ENCODE data around the gene CCDC116. TPM values are rescaled to one million over a fixed set of nuclear protein-coding genes. Genes with fewer than 3 reads are reported as not detected.
"Not testable (repeated sequence)": the region's sequence is repeated elsewhere in the genome, so short reads cannot be mapped to it uniquely, and the experiment has no call there.

CCDC116 gene
- total RNA-seq, 1 donor from 2014 or later, result 0.43 TPM

DNA sequence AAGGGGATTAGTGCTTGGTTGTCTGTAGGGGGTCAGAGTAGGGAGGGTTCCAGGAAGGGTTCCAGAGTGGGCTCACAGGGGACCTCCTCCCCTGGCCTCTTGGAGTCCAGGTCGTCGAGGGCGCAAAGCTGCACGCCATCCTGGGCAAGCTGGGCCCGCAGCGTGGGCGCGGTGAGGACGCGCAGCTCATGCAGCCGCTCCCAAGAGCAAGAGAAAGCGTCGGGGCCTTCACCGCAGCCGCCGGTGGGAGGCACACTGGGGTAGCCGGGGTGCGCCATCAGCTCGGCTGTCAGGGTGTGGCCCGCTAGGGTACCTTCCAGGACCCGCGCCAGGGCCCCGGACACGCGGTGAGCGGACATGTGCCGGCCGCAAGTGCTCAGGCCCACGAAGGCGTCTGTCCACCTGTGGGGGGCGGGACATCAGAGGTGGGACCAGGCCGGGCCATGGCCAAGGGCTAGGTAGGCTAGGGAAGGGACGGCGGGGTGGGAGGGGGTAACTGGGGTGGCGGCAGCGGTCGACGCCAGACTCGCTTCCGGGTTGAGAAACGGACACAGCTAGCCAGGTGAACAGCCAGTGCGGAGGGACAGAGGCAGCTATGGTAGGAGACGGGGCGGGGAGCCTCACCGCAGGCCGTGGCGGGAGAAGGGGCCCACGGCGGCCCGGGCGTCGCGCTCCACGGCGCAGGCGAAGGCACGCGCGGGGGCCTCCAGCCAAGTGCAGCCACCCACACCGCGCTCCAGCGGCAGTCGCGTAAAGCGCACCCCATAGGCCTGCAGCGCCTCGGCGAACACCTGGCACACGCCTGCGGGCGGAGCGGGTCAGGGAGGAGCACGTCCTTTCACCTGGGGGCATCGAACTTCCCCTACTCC, 3.9 kb upstream of the CCDC116 start:
- no peak for DNase-seq (ENCODE audit: low spot score)
- intact Hi-C loops (cut with DNase I), result loop anchor here (5.0 kb wide), 1 partner anchor 36 kb away; no protein-coding TSS in a partner anchor

DNA sequence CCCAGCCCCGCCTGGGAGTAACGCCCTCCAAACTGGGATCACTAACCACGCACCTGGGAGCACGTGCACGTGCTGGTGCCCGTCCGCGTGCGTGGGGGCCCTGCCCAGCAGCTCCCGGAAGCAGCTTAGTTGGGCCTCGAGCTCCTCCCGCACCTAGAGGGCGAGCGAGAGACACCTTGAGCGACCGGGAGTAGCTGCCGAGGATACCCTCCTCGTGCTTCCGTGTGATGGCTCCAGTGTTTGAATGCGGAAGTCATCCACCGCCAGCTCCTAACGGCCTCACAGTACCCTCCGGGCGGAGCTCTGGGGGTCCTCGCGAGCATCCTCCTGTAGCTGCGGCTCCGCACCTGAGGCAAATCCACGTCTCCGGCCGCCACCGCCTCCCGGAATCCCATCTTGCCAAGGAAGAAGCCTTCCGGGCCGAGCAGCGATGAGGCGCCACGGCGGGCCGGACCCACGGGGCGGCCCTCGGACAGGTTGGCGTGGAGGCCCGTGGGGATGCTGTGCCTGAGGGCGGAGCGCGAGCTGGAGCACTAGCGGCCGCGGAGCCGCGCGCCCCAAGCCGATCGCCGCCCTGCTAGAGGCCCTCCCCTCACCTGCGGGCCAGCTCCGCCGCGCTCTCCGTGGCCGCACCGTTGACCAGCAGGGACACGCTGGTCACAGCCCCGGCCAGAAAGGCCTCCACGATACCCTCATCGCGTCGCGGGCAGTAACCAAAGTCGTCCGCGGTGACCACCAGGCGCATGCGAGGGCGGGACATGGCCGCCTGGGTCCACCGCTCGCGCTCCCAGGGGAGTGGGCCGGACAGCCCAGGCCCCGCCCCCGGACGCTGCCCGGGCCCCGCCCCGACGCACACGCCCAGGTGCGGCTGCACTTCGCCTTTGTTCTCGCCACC, 3.1 kb upstream of the CCDC116 start, which contains the start of gene YDJC:
YDJC (minus strand) TSS at position 768 of the 895 bp plus-strand sequence; CDS start at position 760, 8 bp downstream.
- DNase-seq (ENCODE audit: low spot score), result peak; percentile 96
- intact Hi-C loops (cut with DNase I), result loop anchor here (5.0 kb wide), 1 partner anchor 37 kb away; no protein-coding TSS in a partner anchor

DNA sequence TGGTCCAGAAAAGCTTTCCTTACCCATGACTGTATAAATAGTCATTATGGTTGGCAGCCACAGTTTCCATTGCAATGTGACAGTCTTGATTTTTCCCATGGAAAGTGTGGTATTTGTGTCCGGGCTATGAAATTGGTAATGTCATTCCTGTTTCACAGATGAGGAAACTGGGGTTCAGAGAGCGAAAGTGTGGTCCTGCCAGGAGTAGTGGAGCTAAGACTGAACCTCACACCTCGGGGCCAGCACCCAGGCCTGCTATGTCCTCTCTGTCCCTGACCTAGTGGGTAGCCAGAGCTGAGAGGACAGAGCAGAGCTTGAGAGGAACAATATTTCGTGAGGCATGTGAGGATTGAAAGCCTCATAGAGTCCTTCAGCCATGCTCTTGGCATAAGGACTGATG, 1.5 kb upstream of the CCDC116 start:
- intact Hi-C loops (cut with DNase I), result no loop called here
- no peak for DNase-seq (ENCODE audit: low spot score)

DNA sequence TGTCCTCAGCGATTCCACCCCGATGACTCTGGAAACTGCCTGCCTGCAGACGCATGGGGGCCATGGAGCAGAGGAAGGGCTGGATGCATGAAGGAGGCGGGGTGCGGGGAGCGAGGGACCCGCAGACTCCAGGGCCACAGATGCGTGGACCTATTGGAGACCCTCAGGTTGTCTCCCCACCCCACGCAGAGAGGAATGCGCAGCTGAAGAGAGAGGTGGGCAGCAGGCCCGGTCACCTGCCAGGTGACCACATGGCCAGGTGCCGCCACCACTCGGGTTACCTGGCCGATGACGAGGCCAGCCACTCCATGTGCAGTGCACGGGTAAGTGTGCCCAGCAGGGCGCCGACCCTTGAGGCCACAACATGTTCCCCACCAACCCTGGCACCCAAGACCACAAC, 371 bp downstream of the CCDC116 start:
- DNase-seq (ENCODE audit: low spot score), result no peak
- intact Hi-C loops (cut with DNase I), result no loop called here

DNA sequence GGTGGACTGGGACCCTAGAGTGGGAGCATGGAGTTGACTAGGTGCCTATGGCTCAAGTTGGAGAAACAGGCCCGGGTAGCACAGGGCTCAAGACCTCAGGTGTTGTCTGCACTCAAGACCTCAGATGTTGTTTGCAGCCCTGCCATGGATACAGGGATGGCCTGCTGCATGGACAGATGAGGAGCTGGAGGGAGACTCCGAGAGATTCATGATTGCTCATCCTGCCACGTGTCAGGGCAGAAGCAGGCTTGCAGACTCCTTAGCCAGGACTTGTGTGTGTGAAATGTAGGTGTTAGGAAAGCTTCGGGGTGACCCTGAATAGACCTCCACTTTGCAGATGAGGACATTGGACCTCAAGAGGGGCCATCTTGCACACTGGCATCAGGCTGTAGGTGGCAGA, 921 bp downstream of the CCDC116 start:
- intact Hi-C loops (cut with DNase I), result no loop called here
- DNase-seq (ENCODE audit: low spot score), result no peak

DNA sequence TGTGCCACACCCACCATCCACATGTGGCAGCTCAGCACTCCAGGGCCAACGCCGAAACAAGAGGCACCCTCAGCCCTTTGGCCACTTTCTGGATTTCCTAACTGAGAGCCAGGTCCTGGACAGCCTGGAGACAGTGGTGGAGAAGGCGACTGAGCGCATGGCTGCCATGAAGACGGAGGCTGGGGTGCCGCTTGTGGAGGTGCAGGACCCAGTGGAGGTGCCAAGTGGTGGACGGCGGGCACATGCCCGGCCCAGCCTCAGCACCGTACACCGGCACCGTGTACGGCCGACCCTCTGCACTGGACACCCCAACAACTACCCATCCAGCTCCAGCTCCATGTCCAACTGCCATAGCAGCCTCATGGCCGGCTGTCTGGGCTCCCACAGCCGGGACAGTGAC, 1.5 kb downstream of the CCDC116 start:
- intact Hi-C loops (cut with DNase I), result no loop called here
- no peak for DNase-seq (ENCODE audit: low spot score)

DNA sequence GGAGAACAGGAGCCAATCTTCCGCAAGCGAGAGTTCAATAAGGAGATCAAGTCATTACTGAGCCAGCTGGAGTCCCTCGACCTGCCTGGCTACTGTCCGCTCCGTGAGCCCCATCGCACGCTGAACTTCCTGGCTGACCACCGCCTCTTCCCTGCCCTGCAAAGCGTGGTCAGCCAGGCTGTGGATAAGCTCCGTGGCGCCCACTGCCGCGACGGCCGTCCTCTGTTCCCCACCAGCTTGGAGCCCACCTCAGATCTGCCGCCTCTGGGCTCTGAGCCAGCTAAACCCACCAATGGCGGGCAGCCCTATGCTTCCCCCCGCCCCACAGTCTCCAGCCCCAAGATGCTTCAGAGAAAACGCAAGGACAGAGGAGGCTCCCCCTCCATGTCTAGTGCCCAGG, 2.3 kb downstream of the CCDC116 start:
- intact Hi-C loops (cut with DNase I), result no loop called here
- DNase-seq (ENCODE audit: low spot score), result no peak

DNA sequence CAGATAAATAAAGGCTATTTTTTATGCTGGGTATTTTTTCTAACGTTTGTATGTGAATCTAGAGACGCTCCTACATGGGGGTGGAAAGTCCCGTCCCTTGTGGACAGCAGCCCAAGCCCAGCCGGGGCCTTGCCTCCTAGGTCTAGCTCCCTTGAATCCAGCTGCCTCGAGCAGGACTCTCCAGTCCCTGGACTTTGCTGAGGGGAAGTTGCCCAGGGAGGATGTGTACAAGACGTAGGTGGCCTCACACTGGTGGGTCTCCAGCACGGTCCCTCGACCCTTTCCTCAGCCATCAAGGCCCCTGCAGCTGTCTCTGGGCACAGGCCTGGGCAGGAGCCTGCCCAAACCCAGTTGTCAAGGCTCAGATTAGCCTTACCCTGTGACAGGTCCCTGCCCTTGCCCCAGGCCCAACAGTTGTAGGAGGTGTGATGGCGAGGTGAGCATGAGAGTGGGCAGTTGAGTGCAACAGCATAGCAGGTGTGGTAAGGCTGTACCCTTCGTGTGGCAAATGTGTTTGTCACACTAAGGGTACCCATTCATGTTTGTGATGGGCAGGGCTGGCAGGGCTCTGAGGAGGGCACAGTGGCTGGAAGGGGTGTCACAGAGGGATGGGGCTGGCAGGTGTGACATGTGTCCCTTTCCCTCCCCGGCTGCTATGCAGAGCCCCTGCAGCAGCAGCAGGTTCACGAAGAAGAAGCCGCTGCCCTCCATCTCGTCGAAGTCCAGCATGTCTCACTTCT, 3.4 kb downstream of the CCDC116 start:
- DNase-seq (ENCODE audit: low spot score), result no peak
- intact Hi-C loops (cut with DNase I), result no loop called here

DNA sequence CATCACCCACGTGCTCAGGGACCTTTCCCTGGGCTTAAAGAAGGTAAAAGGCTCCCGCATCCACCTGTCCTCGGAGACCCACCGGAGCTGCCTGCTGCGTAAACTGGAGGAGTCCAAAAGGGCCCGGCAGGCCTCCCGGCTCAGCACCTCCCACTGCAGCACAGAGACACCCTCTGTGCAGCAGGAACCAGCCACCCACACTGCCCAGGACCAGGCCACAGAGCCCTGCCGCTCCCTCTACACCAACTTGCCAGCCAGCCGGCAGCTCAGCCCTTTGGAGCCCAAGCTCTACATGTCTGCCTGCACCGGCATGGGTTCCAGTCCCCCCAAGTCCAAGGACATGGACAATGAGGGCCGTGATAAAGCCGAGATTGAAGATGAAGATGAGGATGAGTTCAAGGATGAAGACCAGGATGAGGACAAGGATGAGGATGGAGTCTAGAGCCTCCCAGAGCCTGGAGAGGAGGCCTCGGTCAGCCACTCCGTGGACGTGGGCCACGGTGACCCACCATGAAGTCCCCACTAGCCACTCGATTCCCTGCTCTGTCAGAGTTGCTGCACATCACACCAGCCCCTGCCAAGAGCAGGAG, 4.2 kb downstream of the CCDC116 start:
- no peak for DNase-seq (ENCODE audit: low spot score)
- intact Hi-C loops (cut with DNase I), result no loop called here

DNA sequence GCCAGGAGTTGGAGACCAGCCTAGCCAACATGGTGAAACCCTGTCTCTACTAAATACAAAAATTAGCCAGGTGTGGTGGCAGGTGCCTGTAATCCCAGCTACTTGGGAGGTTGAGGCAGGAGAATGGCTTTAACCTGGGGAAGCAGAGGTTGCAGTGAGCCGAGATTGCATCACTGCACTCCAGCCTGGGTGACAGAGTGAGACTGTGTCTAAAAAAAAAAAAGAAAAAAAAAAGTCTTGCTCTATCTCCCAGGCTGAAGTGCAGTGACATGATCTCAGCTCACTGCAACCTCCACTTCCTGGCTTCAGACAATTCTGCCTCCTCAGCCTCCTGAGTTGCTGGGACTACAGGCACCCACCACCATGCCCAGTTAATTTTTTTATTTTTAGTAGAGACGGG, 4.9 kb downstream of the CCDC116 start:
- intact Hi-C loops (cut with DNase I); DNase-seq (ENCODE audit: low spot score): not testable (repeated sequence)

DNA sequence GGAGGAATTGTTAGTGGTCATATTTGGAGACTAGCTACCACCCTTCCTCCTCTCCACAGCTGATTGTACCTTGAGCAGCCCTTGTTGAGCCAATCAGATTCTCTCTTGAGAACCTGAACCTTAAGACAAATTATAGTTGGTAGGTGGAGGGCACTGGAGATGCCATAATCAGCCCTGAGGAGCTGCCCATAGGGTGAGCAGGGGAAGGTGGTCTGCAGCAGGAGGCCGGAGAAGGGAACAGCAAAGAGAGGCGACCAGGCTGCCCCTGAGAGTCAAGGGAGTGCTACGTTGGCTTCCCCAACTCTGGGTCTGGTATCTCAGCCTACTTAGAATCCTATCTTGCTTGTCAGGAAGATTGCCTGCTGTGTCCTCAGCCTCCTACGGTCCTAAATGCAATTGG, 6.8 kb downstream of the CCDC116 start:
- intact Hi-C loops (cut with DNase I), result no loop called here
- no peak for DNase-seq (ENCODE audit: low spot score)

DNA sequence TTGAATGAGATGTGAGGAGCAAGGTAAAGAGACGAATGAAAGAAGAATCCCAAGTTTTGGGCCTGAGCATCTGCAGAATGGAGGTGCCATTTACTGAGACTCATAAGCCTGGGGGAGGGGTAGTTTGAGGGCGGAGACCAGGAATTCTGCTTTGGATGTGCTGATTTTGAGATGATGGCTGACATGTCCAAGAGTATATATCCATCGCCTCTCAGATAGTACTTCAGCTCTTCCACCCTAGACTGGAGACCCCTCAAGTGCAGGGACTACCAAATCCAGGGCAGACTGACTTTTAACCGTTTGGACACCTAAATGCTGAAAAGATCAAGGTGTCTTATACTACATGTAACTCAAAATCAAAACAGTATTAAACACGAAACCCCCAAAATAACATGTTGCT, 8.2 kb downstream of the CCDC116 start:
- DNase-seq (ENCODE audit: low spot score), result no peak
- intact Hi-C loops (cut with DNase I), result no loop called here

DNA sequence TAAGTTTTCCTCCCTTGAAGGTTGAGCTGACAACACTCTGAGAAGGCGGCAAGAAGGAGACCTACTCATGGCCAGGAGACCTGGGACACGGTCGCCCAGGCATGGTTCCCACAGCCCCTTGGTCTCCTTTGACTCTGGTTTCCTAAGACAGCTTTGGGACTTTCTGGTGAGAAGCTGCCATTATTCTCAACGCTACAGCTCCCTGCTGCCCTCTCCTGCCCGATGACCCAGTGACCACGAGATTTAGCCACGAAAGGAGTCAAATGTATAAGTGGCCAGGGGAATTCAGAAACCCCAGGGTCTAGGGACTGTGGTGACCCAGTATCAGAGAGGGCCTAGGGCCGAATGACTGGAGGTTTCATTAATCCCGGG, 8.8 kb downstream of the CCDC116 start:
- DNase-seq (ENCODE audit: low spot score), result no peak
- intact Hi-C loops (cut with DNase I), result no loop called here

DNA sequence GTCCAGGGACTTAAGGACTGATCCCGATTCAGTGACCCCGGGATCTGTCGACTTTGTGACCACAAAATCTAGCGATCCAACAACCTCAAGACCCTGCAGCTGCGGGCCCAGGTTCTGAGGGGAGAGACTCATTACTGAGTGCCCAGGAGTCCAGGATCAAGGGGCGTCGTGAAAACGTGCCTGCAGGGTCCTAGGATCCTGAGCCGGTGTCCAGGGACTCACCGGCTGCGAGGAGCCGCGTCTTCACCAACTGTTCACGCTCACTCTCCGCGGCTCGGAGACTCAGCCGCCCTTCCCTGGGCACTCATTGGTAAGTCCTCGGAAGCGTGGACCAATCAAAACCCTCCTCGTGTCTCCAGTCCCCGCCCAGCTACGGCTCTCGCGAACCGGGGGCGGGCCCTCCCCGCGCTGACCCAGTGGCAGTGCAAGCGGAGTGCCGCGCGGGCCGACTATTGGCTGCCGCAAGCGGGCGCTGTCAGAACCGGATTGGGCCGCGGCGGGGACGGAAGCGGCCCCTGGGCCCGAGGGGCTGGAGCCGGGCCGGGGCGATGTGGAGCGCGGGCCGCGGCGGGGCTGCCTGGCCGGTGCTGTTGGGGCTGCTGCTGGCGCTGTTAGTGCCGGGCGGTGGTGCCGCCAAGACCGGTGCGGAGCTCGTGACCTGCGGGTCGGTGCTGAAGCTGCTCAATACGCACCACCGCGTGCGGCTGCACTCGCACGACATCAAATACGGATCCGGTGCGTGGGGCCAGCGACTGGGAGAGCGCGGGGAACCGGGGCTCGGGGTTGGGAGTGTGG, 9.4 kb downstream of the CCDC116 start, which contains the start of gene SDF2L1:
SDF2L1 (plus strand) TSS at position 514 of the 795 bp plus-strand sequence; CDS start at position 549, 35 bp downstream.
- intact Hi-C loops (cut with DNase I), result no loop called here
- DNase-seq (ENCODE audit: low spot score), result peak; percentile 99

DNA sequence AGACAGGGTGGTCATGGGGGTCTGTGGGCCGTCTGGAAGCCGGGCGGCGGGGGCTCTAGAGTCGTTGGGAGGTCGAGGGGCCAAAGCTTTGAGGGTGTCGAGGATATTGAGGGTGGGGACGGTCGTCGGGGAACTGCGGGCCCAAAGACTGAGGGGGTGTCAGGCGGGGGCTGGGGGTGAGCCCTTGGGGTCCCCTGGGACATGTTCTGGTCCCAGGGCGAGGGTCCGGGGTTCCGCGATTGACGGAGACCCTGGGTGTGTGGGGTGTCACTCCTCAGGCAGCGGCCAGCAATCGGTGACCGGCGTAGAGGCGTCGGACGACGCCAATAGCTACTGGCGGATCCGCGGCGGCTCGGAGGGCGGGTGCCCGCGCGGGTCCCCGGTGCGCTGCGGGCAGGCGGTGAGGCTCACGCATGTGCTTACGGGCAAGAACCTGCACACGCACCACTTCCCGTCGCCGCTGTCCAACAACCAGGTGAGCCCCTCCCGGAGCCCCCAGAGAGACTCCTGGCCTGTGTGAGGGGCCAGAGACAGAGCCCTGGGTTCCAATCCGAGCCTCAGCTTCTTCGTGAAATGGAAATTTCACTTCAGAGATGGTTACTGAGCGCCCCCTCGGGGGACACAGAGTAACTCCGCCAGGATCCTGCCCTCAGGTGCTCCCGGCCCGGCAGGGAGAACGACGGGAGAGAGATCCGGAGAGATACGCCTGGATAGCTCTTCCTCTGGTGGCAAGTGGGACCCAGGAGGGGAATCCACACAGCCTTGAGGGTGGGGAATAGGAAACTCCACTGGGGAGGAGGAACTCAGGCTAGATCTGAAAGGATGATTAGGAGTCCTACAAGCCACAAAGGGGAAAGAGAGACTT, 10.3 kb downstream of the CCDC116 start:
- DNase-seq (ENCODE audit: low spot score), result no peak
- intact Hi-C loops (cut with DNase I), result no loop called here

DNA sequence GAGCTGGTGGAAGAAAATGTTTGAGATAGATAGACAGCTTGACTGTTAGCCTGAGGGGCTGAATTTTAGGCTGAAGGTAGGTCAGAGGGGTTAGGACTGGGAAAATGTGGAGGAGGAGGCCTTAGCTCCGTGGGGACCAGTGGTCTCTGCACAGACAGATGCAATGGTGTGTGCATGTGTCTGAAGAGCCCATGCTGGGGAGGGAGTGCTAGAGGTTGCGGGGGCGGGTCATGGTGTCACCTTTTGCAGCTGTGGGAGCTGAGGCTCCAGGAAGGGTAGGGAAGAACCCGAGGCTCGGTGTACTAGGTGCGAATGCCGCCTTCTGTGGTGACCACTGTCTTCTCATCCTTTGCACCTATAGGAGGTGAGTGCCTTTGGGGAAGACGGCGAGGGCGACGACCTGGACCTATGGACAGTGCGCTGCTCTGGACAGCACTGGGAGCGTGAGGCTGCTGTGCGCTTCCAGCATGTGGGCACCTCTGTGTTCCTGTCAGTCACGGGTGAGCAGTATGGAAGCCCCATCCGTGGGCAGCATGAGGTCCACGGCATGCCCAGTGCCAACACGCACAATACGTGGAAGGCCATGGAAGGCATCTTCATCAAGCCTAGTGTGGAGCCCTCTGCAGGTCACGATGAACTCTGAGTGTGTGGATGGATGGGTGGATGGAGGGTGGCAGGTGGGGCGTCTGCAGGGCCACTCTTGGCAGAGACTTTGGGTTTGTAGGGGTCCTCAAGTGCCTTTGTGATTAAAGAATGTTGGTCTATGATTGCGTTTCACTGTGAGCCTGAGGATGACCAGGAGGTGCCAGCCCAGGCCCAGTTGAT, 11.2 kb downstream of the CCDC116 start:
- DNase-seq (ENCODE audit: low spot score), result no peak
- intact Hi-C loops (cut with DNase I), result no loop called here

DNA sequence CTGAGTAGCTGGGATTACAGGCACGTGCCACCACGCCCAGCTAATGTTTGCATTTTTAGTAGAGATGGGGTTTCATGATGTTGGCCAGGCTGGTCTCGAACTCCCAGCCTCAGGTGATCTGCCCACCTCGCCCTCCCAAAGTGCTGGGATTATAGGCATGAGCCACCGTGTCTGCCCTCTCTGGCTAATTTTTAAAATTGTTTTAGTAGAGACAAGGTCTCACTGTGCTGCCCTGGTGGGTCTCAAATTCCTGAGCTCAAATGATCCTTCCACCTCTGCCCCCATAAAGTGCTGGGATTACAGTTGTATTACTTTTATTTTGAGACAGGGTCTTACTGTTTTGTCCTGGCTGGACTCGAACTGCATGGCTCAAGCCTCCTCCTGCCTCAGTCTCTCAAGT, 13.0 kb downstream of the CCDC116 start:
- DNase-seq (ENCODE audit: low spot score); intact Hi-C loops (cut with DNase I): not testable (repeated sequence)

Measured in cardiac septum (tissue), 1 donor.